22Rv1 (cell line): Measurements from ENCODE around the gene ME3.

Source experiments
- ZFX ChIP-seq: fragments of 450-650 bp; IDR thresholded peaks from 2 replicates; pipeline ENCODE4 v1.6.1; 2017; ENCODE audit warnings: antibody characterized with exemption, borderline replicate concordance
- TF ChIP-seq, protein P1 (sequence below): fragments of 450-650 bp; IDR thresholded peaks from 2 replicates; pipeline ENCODE4 v1.5.1; 2017; ENCODE audit warnings: mild to moderate bottlenecking

GRCh38 chr11:86698639-86699038 is 26.2 kb upstream of the ME3 start:
- TF ChIP-seq, protein P1, sequence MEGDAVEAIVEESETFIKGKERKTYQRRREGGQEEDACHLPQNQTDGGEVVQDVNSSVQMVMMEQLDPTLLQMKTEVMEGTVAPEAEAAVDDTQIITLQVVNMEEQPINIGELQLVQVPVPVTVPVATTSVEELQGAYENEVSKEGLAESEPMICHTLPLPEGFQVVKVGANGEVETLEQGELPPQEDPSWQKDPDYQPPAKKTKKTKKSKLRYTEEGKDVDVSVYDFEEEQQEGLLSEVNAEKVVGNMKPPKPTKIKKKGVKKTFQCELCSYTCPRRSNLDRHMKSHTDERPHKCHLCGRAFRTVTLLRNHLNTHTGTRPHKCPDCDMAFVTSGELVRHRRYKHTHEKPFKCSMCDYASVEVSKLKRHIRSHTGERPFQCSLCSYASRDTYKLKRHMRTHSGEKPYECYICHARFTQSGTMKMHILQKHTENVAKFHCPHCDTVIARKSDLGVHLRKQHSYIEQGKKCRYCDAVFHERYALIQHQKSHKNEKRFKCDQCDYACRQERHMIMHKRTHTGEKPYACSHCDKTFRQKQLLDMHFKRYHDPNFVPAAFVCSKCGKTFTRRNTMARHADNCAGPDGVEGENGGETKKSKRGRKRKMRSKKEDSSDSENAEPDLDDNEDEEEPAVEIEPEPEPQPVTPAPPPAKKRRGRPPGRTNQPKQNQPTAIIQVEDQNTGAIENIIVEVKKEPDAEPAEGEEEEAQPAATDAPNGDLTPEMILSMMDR: no peak
- no peak for TF ChIP-seq ZFX
